NCI-H2107 treated with DMSO at 0.1 percent for 48 hours (cell line): ENCODE measurements around the gene AAMDC.
"Not testable (repeated sequence)": the region's sequence is repeated elsewhere in the genome, so short reads cannot be mapped to it uniquely, and the experiment has no call there.

Experiments used
- DNase-seq: peaks from one replicate; lab custom pipeline; 2025; ENCODE audit not compliant: unreplicated experiment; lab: John Stamatoyannopoulos, UW

AAMDC gene

DNA sequence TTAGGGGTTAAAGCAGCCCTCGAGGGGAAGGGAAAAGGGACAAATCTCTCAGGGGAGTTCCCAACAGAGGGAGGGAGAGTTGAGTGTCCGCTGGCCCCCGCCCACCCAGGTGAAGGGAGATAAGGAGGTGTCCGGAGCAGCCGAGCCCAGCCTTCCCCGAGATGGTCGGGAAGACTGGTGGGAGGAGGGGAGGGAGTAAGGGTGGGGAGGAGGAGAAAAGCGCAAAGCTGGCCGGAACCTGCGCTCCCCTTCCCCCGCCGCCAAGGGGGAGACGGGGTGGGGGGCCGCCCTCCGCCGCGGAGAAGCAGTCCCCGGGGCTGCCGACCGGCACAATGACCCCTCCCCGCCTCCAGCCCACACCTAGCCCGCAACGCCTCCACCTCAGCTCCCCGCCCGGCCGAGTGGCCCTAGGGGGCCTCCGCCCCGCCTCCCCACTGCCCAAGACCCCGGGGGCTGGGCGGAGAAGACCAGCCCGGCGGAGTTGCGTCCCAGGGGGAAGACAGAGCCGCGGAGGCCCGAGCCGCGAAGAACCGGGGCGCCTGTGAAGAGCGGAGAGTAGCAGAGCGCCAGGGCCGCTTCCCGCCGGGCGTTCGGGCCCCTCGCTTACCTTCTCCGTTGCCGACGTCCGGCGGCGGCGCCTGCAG, 901 bp upstream of the AAMDC start:
- no peak for DNase-seq

DNA sequence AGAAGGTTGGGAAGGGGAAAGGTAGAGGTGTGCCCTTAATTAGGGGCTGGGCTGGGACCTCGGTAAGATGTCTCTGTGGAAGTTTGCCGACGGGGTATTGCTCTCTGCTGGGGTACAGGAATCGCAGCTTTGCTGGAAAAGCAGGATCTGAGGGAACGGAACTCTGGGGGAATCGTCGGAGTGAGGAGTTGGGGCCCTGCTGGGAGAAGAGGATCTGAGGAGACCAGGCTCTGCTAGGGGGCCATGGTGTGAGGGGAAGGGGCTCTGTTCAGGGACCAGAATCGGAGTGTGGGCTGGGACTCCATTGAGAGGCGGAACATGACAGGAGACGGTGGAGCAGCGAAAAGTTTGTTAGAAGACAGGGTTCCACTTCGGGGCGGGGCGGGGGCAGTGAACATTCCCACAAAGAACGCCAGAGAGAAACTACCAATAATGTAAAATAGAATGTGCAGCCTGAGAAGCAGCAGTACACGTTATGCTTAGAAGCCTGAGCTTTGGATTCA, 456 bp downstream of the AAMDC start:
- DNase-seq = no peak

DNA sequence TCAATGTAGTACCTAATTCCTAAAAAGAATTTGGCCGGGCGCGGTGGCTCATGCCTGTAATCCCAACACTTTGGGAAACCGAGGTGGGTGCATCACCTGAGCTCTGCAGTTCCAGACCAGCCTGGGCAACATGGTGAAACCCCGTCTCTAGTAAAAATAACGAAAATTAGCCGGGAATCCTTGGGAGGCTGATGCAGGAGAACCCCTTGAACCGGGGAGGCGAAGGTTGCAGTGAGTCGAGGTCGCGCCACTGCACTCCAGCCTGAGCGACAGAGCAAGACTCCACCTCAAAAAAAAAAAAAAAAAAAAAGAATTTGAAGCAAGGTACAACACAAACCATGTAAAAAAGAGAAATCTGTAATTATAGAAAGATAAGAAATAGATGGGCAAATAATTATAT, 1.2 kb downstream of the AAMDC start:
- DNase-seq = not testable (repeated sequence)

- DNase-seq = no peak
Observed at GRCh38 chr11:77823775-77824174, 2.8 kb downstream of the AAMDC start.

- DNase-seq = no peak
Observed at GRCh38 chr11:77828926-77829325, 8.0 kb downstream of the AAMDC start.

- no peak for DNase-seq
Observed at GRCh38 chr11:77833302-77833701, 12.4 kb downstream of the AAMDC start.

DNA sequence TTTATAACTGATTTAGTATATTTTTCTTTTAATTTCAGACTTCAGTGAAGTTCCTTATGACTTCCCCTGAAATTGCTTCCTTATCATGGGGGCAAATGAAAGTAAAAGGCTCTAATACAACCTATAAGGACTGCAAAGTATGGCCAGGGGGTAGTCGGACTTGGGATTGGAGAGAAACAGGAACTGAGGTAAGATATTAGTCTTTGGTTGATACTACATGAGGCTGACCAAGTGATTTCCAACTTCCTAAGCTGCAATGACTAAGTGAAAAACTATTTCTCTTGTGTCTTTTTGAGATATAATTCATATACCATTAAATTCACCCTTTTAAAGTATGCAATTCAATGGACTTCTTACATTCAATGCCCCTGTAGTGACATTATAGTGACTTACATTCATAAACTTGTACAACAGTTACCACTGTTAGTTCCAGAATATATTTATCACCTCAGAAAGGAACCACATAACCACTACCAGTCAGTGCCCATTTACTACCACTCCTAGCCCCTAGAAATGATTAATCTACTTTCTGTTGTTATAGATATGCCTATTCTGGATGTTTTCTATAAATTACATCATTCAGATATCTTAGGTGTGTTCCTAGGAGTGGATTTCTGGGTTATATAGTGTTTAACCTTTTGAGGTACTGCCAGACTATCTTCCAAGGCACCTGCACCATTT, 21.6 kb downstream of the AAMDC start:
- no peak for DNase-seq

DNA sequence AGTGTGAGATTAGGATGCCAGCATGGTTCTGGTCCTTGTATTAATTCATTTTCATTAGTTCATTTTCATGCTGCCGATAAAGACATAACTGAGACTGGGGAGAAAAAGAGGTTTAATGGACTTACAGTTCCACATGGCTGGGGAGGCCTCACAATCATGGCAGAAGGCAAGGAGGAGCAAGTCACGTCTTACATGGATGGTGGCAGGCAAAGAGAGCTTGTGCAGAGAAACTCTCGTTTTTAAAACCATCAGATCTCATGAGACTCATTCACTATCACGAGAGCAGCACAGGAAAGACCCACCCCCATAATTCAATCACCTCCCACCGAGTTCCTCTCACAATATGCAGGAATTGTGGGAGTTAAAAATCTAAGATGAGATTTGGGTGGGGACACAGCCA, 22.8 kb downstream of the AAMDC start:
- not testable (repeated sequence) for DNase-seq

- no peak for DNase-seq
Observed at GRCh38 chr11:77851503-77851902, 30.6 kb downstream of the AAMDC start.

GRCh38 chr11:77854838-77855237, 33.9 kb downstream of the AAMDC start:
- no peak for DNase-seq

DNA sequence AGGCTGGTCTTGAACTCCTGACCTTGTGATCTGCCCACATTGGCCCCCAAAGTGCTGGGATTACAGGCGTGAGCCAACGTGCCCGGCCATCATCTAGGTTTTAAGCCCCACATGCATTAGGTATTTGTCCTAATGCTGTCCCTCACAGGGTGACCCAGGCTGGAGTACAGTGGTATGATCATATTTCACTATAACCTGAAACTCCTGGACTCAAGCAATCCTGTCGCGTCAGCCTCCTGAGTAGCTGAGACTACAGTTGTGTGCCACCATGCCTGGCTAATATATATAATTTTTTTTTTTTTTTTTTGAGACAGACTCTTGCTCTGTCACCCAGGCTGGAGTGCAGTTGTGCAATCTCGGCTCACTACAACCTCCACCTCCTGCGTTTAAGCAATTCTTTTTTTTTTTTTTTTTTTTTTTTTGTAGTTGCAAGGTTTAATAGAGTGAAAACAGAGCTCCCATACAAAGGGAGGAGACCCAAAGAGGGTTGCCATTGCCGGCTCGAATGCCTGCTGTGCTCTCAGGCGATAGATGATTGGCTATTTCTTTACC, 37.0 kb downstream of the AAMDC start:
- DNase-seq = not testable (repeated sequence)

DNA sequence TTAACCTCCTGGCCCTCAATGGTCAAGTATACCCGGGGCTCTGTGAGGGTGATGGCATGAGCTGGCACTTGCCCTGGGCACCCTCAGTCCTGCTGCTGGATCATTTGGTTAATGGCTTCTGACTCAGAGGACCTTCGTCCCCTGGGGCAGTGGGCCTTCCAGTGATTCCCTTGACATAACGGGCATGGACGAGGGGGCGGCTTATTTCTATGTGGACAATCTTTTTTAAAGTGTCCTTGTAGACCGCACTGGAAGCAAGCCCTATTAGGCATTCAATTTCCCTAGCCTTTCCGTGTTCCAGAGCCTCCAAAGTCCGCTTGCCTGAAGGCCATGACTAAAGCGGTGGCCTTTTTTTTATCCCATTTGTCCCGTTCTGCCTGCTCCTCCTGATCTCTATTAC, 40.5 kb downstream of the AAMDC start:
- DNase-seq = not testable (repeated sequence)

DNA sequence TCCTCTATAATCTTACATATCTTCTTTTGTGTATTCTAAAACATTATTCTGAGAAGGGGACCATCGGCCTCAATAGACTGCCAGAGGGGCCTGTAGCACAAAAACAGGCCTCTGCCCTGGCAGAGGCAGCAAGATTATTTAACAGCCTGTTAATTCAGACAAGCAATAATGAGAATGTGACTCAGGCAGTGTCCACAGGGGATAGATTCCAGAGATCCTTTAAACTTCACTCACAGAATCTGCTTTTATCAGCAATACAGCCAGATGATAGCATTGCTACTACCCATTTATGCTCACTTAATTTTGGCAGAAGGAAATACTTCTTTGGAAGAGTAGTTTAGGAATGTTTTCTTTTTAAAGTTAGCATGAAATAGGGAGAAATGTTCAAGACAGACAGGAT, 44.9 kb downstream of the AAMDC start:
- no peak for DNase-seq

GRCh38 chr11:77866336-77866735, 45.4 kb downstream of the AAMDC start:
- DNase-seq = no peak

- no peak for DNase-seq
Observed at GRCh38 chr11:77868744-77869143, 47.8 kb downstream of the AAMDC start.

GRCh38 chr11:77871855-77872254, 50.9 kb downstream of the AAMDC start:
- DNase-seq = no peak

DNA sequence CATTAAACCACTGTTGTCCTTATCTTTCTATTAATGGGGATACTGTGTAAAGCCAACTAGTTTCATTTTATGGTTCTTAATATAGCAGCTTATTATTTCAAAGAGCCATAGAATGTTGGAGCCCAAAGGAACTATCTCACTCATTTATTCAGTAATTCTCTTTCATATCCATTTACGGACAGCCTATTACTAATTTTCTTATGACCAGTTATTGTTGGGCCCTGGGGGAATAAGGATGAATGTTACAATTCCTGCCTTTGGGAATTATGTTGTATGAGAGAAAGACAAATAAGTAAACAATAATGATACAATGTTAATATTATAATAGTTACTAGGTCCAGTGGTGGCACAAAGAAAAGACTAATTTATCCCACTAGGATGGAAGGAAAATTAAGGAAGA, 52.4 kb downstream of the AAMDC start:
- DNase-seq = no peak

GRCh38 chr11:77874206-77874605, 53.3 kb downstream of the AAMDC start:
- DNase-seq = no peak

DNA sequence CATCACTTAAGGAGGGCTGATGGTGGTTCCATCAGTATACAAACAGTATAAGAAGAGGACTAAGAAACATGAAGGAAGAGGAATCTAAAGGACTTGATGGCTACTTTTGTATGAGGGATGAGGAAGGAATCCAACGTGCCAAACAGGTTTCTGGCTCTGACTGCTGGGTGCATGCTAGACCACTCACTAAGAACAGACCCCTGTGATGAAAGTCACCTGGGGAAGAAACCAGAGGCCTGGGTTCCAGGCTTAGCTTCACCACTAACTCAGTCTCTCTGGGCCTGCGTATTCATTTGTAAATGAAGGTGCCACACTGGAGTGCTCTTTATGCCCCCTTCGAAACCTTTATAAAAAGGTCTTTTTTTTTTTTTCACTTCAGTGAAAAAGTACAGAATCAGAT, 55.1 kb downstream of the AAMDC start:
- DNase-seq = no peak

DNA sequence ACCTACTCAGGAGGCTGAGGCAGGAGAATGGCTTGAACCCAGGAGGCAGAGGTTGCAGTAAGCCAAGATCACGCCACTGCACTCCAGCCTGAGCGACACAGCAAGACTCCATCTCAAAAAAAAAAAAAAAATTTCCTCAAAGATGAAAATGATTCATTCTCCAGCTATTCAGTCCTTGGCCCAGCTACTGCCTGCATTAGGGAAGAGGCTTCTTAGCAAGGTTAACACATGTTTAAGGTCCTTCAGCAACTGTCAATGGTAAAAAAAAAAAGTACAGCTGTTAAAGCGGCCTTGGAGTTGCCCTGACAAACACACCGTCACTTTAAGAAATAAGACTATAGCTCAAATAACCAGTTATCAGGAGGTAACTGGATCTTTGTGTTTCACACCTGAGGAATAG, 57.3 kb downstream of the AAMDC start:
- not testable (repeated sequence) for DNase-seq

DNA sequence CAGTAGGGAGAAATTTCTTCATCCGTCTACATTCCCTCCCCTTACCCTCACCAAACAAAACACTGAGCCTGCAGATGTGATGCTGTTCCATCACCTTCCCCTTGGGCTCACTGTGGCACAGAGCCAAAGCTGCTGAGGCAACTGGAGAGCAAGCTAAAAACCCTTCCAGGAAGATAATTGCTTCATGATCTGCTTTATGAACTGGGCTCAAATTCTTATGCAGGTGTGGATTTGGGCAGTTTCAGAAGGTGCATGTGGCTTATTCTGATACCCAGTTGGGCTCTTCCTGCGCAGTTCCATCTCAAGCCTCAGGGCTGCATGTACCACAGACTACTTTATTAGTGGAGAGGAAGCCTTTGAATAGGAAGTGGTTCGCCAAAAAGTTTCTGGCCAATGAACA, 58.3 kb downstream of the AAMDC start:
- peak; percentile 23 for DNase-seq

DNA sequence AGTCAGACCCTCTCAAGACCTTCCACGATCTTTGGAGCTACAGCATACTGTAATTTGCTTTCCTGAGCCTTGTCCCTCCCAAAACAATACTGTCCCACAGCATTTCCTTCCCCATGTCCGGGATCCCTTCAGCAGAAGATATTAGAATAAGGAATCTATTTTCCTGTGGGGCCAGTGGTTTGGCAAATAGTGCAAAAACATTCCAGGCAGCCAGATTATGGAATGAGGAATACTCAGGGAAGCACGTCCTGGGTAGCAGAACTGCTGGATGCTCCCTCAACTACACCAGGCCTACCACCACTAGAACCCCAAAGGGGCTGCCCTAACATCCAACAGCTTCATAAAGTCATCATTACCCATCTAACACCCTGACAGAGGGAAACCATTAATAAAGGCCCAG, 61.5 kb downstream of the AAMDC start:
- DNase-seq = no peak
